RKO (cell line): ENCODE results near the gene SUMF2.
"Not testable (repeated sequence)": the region's sequence is repeated elsewhere in the genome, so short reads cannot be mapped to it uniquely, and the experiment has no call there.

Experiments
- DNase-seq: peaks from one replicate; pipeline ENCODE4 v3.0.0-alpha.2; 2016; ENCODE audit warnings: low spot score

SUMF2 gene

GRCh38 chr7:56063500-56063881, 595 bp upstream of the SUMF2 start:
- DNase-seq, result no peak

GRCh38 chr7:56066376-56066775, 2.3 kb downstream of the SUMF2 start:
- DNase-seq, result not testable (repeated sequence)

GRCh38 chr7:56074371-56074791, 10.3 kb downstream of the SUMF2 start:
- peak; percentile 88 for DNase-seq

GRCh38 chr7:56077681-56078080, 13.6 kb downstream of the SUMF2 start:
- DNase-seq, result no peak

- DNase-seq, result no peak
Observed at GRCh38 chr7:56078196-56078595, 14.1 kb downstream of the SUMF2 start.

GRCh38 chr7:56079450-56080185, 15.5 kb downstream of the SUMF2 start:
- DNase-seq, result no peak

- DNase-seq, result not testable (repeated sequence)
Observed at GRCh38 chr7:56080726-56081435, 16.8 kb downstream of the SUMF2 start.

GRCh38 chr7:56081626-56082340, 17.7 kb downstream of the SUMF2 start:
- DNase-seq, result no peak

GRCh38 chr7:56083150-56083785, 19.2 kb downstream of the SUMF2 start:
- no peak for DNase-seq

- DNase-seq, result no peak
Observed at GRCh38 chr7:56086761-56087160, 22.7 kb downstream of the SUMF2 start.

- DNase-seq, result no peak
Observed at GRCh38 chr7:56087445-56087844, 23.4 kb downstream of the SUMF2 start.

GRCh38 chr7:56091591-56091990, 27.5 kb downstream of the SUMF2 start:
- DNase-seq, result no peak

GRCh38 chr7:56092388-56092787, 28.3 kb downstream of the SUMF2 start:
- DNase-seq, result not testable (repeated sequence)

- peak; percentile 68 for DNase-seq
Observed at GRCh38 chr7:56092789-56093531, 28.9 kb downstream of the SUMF2 start, which contains the start of gene PHKG1. TSS of gene PHKG1 (minus strand) at chr7:56092952. CDS start at chr7:56088941, 4,011 bp downstream.

GRCh38 chr7:56097700-56098099, 33.6 kb downstream of the SUMF2 start:
- peak; percentile 78 for DNase-seq

- DNase-seq, result not testable (repeated sequence)
Observed at GRCh38 chr7:56098187-56099008, 34.3 kb downstream of the SUMF2 start.

GRCh38 chr7:56099653-56100052, 35.6 kb downstream of the SUMF2 start:
- DNase-seq, result no peak

GRCh38 chr7:56104138-56104537, 40.1 kb downstream of the SUMF2 start:
- not testable (repeated sequence) for DNase-seq

GRCh38 chr7:56105508-56105907, 41.4 kb downstream of the SUMF2 start:
- peak; percentile 93 for DNase-seq
